HepG2 (cell line): Measurements from ENCODE around the gene BARX2. TPM values are rescaled to one million over a fixed set of nuclear protein-coding genes. Genes with fewer than 3 reads are reported as not detected.

Experiments
- ATAC-seq: fragments of 200-7000 bp; cut with Tn5 transposase; 3 replicates; pipeline ENCODE4 v1.9.1; 2020; ENCODE audit warnings: mild to moderate bottlenecking, moderate library complexity
- BruUV-seq: library from RNA; stranded (reverse); fragments of 400-500 nt; replicated peaks from 2 replicates; lab custom pipeline; 2021; lab: Mats Ljungman, UMichigan
- CTCF ChIA-PET: fragments of 300-600 bp; formaldehyde crosslinking; extraction: SDS; loops from one replicate; lab custom pipeline; 2021; ENCODE audit warnings: low total read pairs, inconsistent platforms, low intra/inter-chr PET ratio; lab: Yijun Ruan, JAX
- POLR2A ChIA-PET: fragments of 350-600 bp; sonication (Branson Sonifier 250); formaldehyde crosslinking; loops from one replicate; lab custom pipeline; 2020; ENCODE audit warnings: antibody characterized with exemption, inconsistent platforms; lab: Yijun Ruan, JAX
- DNase-seq: peaks from one replicate; pipeline ENCODE4 v3.0.0-alpha.2; 2015; ENCODE audit warnings: low spot score
- FAIRE-seq: peaks from 3 replicates; lab custom pipeline; 2011; peaks lifted over from hg19 to GRCh38; lab: Jason Lieb, UNC
- H2AFZ ChIP-seq: one replicate; pipeline ENCODE4 v1.6.1; 2011; ENCODE audit warnings: low read length, inconsistent platforms
- H3K27ac ChIP-seq: fragments of 300-600 bp; 3 replicates; pipeline ENCODE4 v1.8.0; 2011; ENCODE audit warnings: mixed run types, mild to moderate bottlenecking, mixed read lengths, low read length, inconsistent platforms; ENCODE audit not compliant: insufficient read depth; ENCODE audit errors: extremely low read length
- H3K27me3 ChIP-seq, 2 experiments: fragments of 200-600 bp in 1 of 2; 2 replicates in 1 of 2; 3 replicates in 1 of 2; pipeline versions ENCODE4 v1.6.0 to v1.8.0; 2011; ENCODE audit warnings: low read length in 2 of 2, mild to moderate bottlenecking in 2 of 2, moderate library complexity in 2 of 2, inconsistent platforms in 1 of 2; ENCODE audit not compliant: insufficient read depth in 2 of 2, control insufficient read depth in 1 of 2
- H3K36me3 ChIP-seq, 2 experiments: fragments of 200-600 bp in 1 of 2; replicated peaks in 1 of 2; 2 replicates in 1 of 2; 3 replicates in 1 of 2; pipeline versions ENCODE4 v1.5.1 to v1.8.0; 2011; ENCODE audit warnings: low read length in 2 of 2, inconsistent platforms in 1 of 2; ENCODE audit not compliant: insufficient read depth in 2 of 2, control insufficient read depth in 1 of 2
- H3K4me1 ChIP-seq: 2 replicates; pipeline ENCODE4 v1.5.1; 2012; ENCODE audit warnings: low read length, inconsistent platforms; ENCODE audit not compliant: insufficient read depth
- H3K4me2 ChIP-seq: 2 replicates; pipeline ENCODE4 v1.6.0; 2011; ENCODE audit warnings: low read depth, low read length, inconsistent platforms
- H3K4me3 ChIP-seq, 3 experiments: fragments of 200-600 bp in 1 of 3; sonication (generic), shearing (Covaris generic) in 1 of 3; replicated peaks in 1 of 3; 2 replicates each; pipeline ENCODE4 v1.5.1; 2011 to 2016; ENCODE audit warnings: low read length in 3 of 3, inconsistent platforms in 2 of 3, low read depth in 2 of 3, mild to moderate bottlenecking in 2 of 3, control low read depth in 1 of 3, mixed read lengths in 1 of 3; ENCODE audit not compliant: insufficient read depth in 1 of 3
- H3K79me2 ChIP-seq: one replicate; pipeline ENCODE4 v1.6.1; 2011; ENCODE audit warnings: low read length, inconsistent platforms; ENCODE audit not compliant: insufficient read depth
- H3K9ac ChIP-seq: 2 replicates; pipeline ENCODE4 v1.6.0; 2011; ENCODE audit warnings: mild to moderate bottlenecking, low read depth, low read length, inconsistent platforms; ENCODE audit not compliant: insufficient read depth
- H3K9me3 ChIP-seq: 2 replicates; pipeline ENCODE4 v1.5.1; 2012; ENCODE audit warnings: mild to moderate bottlenecking, low read length
- H4K20me1 ChIP-seq: 2 replicates; pipeline ENCODE4 v1.6.0; 2011; ENCODE audit warnings: inconsistent platforms, mild to moderate bottlenecking, low read length, moderate library complexity; ENCODE audit not compliant: insufficient read depth
- BORCS8-MEF2B ChIP-seq: sonication (generic); formaldehyde crosslinking; IDR thresholded peaks from 2 replicates; pipeline ENCODE4 v1.8.0; 2022; ENCODE audit warnings: mild to moderate bottlenecking, missing genetic modification reagents
- HHEX ChIP-seq: IDR thresholded peaks from 2 replicates; pipeline ENCODE4 v1.6.1; 2016; ENCODE audit warnings: control low read depth
- HNF4G ChIP-seq, 2 experiments: sonication (generic) in 1 of 2; formaldehyde crosslinking in 1 of 2; IDR thresholded peaks; 2 replicates each; pipeline versions ENCODE4 v1.4.0 to v1.6.1; 2011 to 2020; ENCODE audit warnings: borderline replicate concordance in 2 of 2, low read depth in 2 of 2, mild to moderate bottlenecking in 2 of 2, low read length in 1 of 2, missing genetic modification reagents in 1 of 2, moderate library complexity in 1 of 2
- RELA ChIP-seq: sonication (generic); formaldehyde crosslinking; IDR thresholded peaks from 2 replicates; pipeline ENCODE4 v1.4.0; 2020; ENCODE audit warnings: missing genetic modification reagents
- RFX1 ChIP-seq: fragments of 450-650 bp; IDR thresholded peaks from 2 replicates; pipeline ENCODE4 v1.6.1; 2017
- RFX3 ChIP-seq: IDR thresholded peaks from 2 replicates; pipeline ENCODE4 v1.6.1; 2016; ENCODE audit warnings: missing biosample characterization, missing genetic modification reagents
- TRIM24 ChIP-seq: sonication (generic); formaldehyde crosslinking; IDR thresholded peaks from 2 replicates; pipeline ENCODE4 v1.8.0; 2022; ENCODE audit warnings: mild to moderate bottlenecking, missing genetic modification reagents
- ZMYM3 ChIP-seq: sonication (generic); formaldehyde crosslinking; IDR thresholded peaks from 2 replicates; pipeline ENCODE4 v1.5.1; 2020; ENCODE audit warnings: mild to moderate bottlenecking, missing genetic modification reagents
- ZNF263 ChIP-seq: sonication (generic); formaldehyde crosslinking; IDR thresholded peaks from 2 replicates; pipeline ENCODE4 v1.4.0; 2020; ENCODE audit warnings: missing genetic modification reagents
- ZNF543 ChIP-seq: sonication (generic); formaldehyde crosslinking; IDR thresholded peaks from 2 replicates; pipeline ENCODE4 v1.4.0; 2020; ENCODE audit warnings: mild to moderate bottlenecking, missing genetic modification reagents
- ZNF558 ChIP-seq: sonication (generic); formaldehyde crosslinking; IDR thresholded peaks from 2 replicates; pipeline ENCODE4 v1.9.0; 2022; ENCODE audit warnings: mild to moderate bottlenecking, missing genetic modification reagents, borderline replicate concordance
- ZNF567 ChIP-seq: sonication (generic); formaldehyde crosslinking; IDR thresholded peaks from 2 replicates; pipeline ENCODE4 v1.8.1; 2023; ENCODE audit warnings: mild to moderate bottlenecking, missing genetic modification reagents, borderline replicate concordance
- ZNF713 ChIP-seq: sonication (generic); formaldehyde crosslinking; IDR thresholded peaks from 2 replicates; pipeline ENCODE4 v1.4.0; 2020; ENCODE audit warnings: mild to moderate bottlenecking, missing genetic modification reagents
- ZNF746 ChIP-seq: sonication (generic); formaldehyde crosslinking; IDR thresholded peaks from 2 replicates; pipeline ENCODE4 v1.8.0; 2022; ENCODE audit warnings: mild to moderate bottlenecking, missing genetic modification reagents
- ZNF777 ChIP-seq: sonication (generic); formaldehyde crosslinking; IDR thresholded peaks from 2 replicates; pipeline ENCODE4 v1.4.0; 2020; ENCODE audit warnings: missing genetic modification reagents
- WGBS: methylation state at CpG from one replicate; pipeline ENCODE4 v1.1.6; 2017; ENCODE audit warnings: low lambda C conversion rate; 5-methylcytosine and 5-hydroxymethylcytosine counted together
- in situ Hi-C: cut with HindIII; loops from 2 replicates; pipeline ENCODE4 v1.10.0; 2017; ENCODE audit warnings: low pct_unique_long_range_greater_than_20kb; ENCODE audit not compliant: extremely low pct_ligation_motif_present
- intact Hi-C: fragments of 100-400 bp; cut with micrococcal nuclease; formaldehyde crosslinking; loops from one replicate; pipeline ENCODE4 v1.10.0; 2022; ENCODE audit not compliant: unreplicated experiment
- polyA plus RNA-seq, 8 experiments: library from polyadenylated mRNA; depleted of rRNA in 3 of 8; stranded (reverse) in 7 of 8; unstranded in 1 of 8; fragments of >200 nt; fragmentation: Illumina TruSeq in 4 of 8; extraction: Trizol in 4 of 8; gene quantifications; 2 replicates each; pipeline versions ENCODE4 v1.2.1 to v1.2.3, GENCODE V29; 2011 to 2016; ENCODE audit warnings: low read depth in 4 of 8, missing spikeins in 1 of 8, mixed read lengths in 1 of 8; ENCODE audit not compliant: insufficient read depth in 1 of 8
- total RNA-seq, 5 experiments: library from RNA; depleted of rRNA; stranded (reverse); fragments of >200 nt; fragmentation: Illumina TruSeq; extraction: Trizol; gene quantifications; 2 replicates each; pipeline ENCODE4 v1.2.3, GENCODE V29; 2016; ENCODE audit warnings: low read depth in 1 of 5
- TF ChIP-seq, protein P1 (sequence below): sonication (generic); formaldehyde crosslinking; IDR thresholded peaks from 2 replicates; pipeline ENCODE4 v1.4.0; 2020; ENCODE audit warnings: missing genetic modification reagents, borderline replicate concordance
- TF ChIP-seq, protein P2 (sequence below): sonication (generic); formaldehyde crosslinking; IDR thresholded peaks from 2 replicates; pipeline ENCODE4 v1.5.0; 2020; ENCODE audit warnings: missing genetic modification reagents
- TF ChIP-seq, protein P3 (sequence below): sonication (generic); formaldehyde crosslinking; IDR thresholded peaks from 2 replicates; pipeline ENCODE4 v1.5.0; 2020; ENCODE audit warnings: missing genetic modification reagents, mild to moderate bottlenecking, borderline replicate concordance

The BARX2 gene
- total and polyA plus RNA-seq, 2 of the 13 experiments (the other 11 are each of a cell fraction or from before 2014, with no cell fraction given): not detected

DNA sequence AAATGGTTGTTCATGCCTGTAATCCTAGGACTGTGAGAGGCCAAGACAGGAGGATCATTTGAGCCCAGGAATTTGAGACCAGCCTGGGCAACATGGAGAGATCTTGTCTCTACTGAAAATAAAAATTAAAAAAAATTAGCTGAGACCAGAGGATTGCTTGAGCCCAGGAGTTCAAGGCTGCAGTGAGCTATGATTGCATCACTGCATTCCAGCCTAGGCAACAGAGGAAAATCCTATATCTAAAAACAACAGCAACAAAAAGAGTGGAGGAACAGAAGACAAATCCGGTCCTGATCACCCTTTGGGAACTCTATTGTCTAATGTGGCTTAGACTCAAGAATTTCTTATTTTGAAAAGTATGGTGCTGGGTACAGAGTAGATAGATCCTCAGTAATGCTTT is 17.3 kb downstream of the BARX2 start:
- Histone ChIP-seq H3K4me1 (peaks cover 26% of the 10 kb centered on the region), H3K27ac (no peak overlapping the region), H3K4me3 (no peak overlapping the region), H3K4me2 (no peak overlapping the region), H3K9me3 (no peaks in the 10 kb centered on the region), H4K20me1 (no peaks in the 10 kb centered on the region), H3K36me3 (no peaks in the 10 kb centered on the region), H2AFZ (no peak overlapping the region), H3K9ac (no peak overlapping the region), H3K27me3 (peaks cover 1 to 34% of the 10 kb centered on the region in 2 experiments; a peak in 2 of 5 replicates), H3K79me2 (no peaks in the 10 kb centered on the region)
- in situ Hi-C loops: no loop called here
- intact Hi-C loops: no loop called here
- peak; percentile 39 for DNase-seq
- WGBS: 9% methylated on average over 1 of the region's 1 CpG
- FAIRE-seq: no peak
- ATAC-seq: peak; percentile 51; the same call in 2 of the 3 replicates
- CTCF ChIA-PET: no interaction called here
- POLR2A ChIA-PET: no interaction called here
- BruUV-seq: no TSS peak
- TF ChIP-seq ZNF777 (CRISPR knock-in tag) (no peak), HHEX (CRISPR knock-in tag) (no peak), ZNF543 (CRISPR knock-in tag) (no peak), HNF4G (IDR thresholded peaks at IDR 0.05; ENCODE audit: borderline replicate concordance, low read depth, low read length) (no peak), HNF4G (CRISPR knock-in tag; IDR thresholded peaks at IDR 0.05; ENCODE audit: borderline replicate concordance, low read depth) (no peak), RFX3 (CRISPR knock-in tag) (no peak), BORCS8-MEF2B (CRISPR knock-in tag) (no peak), ZNF263 (CRISPR knock-in tag) (no peak), ZNF558 (no peak), RELA (CRISPR knock-in tag) (no peak), ZNF713 (no peak), ZNF746 (no peak), ZNF567 (CRISPR knock-in tag) (no peak), RFX1 (no peak), ZMYM3 (CRISPR knock-in tag) (no peak), TRIM24 (no peak)
- TF ChIP-seq, protein P1, sequence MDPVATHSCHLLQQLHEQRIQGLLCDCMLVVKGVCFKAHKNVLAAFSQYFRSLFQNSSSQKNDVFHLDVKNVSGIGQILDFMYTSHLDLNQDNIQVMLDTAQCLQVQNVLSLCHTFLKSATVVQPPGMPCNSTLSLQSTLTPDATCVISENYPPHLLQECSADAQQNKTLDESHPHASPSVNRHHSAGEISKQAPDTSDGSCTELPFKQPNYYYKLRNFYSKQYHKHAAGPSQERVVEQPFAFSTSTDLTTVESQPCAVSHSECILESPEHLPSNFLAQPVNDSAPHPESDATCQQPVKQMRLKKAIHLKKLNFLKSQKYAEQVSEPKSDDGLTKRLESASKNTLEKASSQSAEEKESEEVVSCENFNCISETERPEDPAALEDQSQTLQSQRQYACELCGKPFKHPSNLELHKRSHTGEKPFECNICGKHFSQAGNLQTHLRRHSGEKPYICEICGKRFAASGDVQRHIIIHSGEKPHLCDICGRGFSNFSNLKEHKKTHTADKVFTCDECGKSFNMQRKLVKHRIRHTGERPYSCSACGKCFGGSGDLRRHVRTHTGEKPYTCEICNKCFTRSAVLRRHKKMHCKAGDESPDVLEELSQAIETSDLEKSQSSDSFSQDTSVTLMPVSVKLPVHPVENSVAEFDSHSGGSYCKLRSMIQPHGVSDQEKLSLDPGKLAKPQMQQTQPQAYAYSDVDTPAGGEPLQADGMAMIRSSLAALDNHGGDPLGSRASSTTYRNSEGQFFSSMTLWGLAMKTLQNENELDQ (CRISPR knock-in tag): no peak
- TF ChIP-seq, protein P2, sequence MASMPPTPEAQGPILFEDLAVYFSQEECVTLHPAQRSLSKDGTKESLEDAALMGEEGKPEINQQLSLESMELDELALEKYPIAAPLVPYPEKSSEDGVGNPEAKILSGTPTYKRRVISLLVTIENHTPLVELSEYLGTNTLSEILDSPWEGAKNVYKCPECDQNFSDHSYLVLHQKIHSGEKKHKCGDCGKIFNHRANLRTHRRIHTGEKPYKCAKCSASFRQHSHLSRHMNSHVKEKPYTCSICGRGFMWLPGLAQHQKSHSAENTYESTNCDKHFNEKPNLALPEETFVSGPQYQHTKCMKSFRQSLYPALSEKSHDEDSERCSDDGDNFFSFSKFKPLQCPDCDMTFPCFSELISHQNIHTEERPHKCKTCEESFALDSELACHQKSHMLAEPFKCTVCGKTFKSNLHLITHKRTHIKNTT: no peak
- TF ChIP-seq, protein P3, sequence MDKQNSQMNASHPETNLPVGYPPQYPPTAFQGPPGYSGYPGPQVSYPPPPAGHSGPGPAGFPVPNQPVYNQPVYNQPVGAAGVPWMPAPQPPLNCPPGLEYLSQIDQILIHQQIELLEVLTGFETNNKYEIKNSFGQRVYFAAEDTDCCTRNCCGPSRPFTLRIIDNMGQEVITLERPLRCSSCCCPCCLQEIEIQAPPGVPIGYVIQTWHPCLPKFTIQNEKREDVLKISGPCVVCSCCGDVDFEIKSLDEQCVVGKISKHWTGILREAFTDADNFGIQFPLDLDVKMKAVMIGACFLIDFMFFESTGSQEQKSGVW: no peak
